HEK293T (cell line): ENCODE data around the gene FAM171A1.

Experiments
- BHLHE40 ChIP-seq: fragments of 450-650 bp; IDR thresholded peaks from 2 replicates; pipeline ENCODE4 v1.6.1; 2016; ENCODE audit warnings: mild to moderate bottlenecking, moderate library complexity, borderline replicate concordance
- CTBP1 ChIP-seq: fragments of 450-650 bp; IDR thresholded peaks from 2 replicates; pipeline ENCODE4 v1.6.1; 2016; ENCODE audit warnings: borderline replicate concordance
- ELF4 ChIP-seq: fragments of 450-650 bp; IDR thresholded peaks from 2 replicates; pipeline ENCODE4 v1.6.1; 2017; ENCODE audit warnings: antibody characterized with exemption
- FOXA1 ChIP-seq: fragments of 450-650 bp; IDR thresholded peaks from 2 replicates; pipeline ENCODE4 v1.6.1; 2016; ENCODE audit warnings: mild to moderate bottlenecking
- FOXM1 ChIP-seq: fragments of 450-650 bp; IDR thresholded peaks from 2 replicates; pipeline ENCODE4 v1.6.1; 2017; ENCODE audit warnings: mild to moderate bottlenecking, borderline replicate concordance
- HDGF ChIP-seq: fragments of 450-650 bp; IDR thresholded peaks from 2 replicates; pipeline ENCODE4 v1.6.1; 2017; ENCODE audit warnings: antibody characterized with exemption, borderline replicate concordance
- L3MBTL2 ChIP-seq: fragments of 450-650 bp; conservative IDR thresholded peaks from 2 replicates; pipeline ENCODE4 v1.6.1; 2016; ENCODE audit warnings: mild to moderate bottlenecking
- NFRKB ChIP-seq: fragments of 450-650 bp; IDR thresholded peaks from 2 replicates; pipeline ENCODE4 v1.6.1; 2016; ENCODE audit warnings: mild to moderate bottlenecking, moderate library complexity
- SP1 ChIP-seq: fragments of 450-650 bp; IDR thresholded peaks from 2 replicates; pipeline ENCODE4 v1.6.1; 2017
- SUZ12 ChIP-seq: fragments of 450-650 bp; IDR thresholded peaks from 2 replicates; pipeline ENCODE4 v1.6.1; 2016; ENCODE audit warnings: mild to moderate bottlenecking
- TARDBP ChIP-seq: fragments of 450-650 bp; IDR thresholded peaks from 2 replicates; pipeline ENCODE4 v1.6.1; 2016
- ZNF384 ChIP-seq: fragments of 450-650 bp; IDR thresholded peaks from 2 replicates; pipeline ENCODE4 v1.6.1; 2016

DNA sequence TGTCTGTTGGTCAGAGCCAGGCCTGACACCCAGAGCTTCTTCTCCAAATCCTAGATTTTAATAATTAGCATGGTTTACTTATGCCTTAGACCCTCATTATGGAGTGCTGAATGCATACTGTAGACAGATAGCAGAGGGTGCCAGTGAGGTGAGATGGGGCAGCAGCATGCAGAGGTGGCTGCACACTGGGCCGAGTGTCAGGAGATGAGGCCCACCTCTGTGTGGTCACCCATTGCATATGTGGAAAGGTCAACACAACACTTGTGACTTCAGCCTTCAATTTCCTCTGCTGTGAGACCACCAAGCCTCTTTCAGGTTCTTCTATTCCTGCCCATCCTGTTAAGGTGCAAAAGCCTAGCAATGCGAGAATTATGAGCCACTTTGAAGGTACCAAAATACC is 162.9 kb downstream of the FAM171A1 start:
- TF ChIP-seq L3MBTL2 (no peak), CTBP1 (no peak), BHLHE40 (no peak), SP1 (no peak), SUZ12 (no peak), TARDBP (no peak), FOXA1 (no peak), HDGF (no peak), ZNF384 (no peak), FOXM1 (no peak), ELF4 (no peak), NFRKB (no peak)
